DND-41 (cell line): ENCODE results near the gene MRPL11.
A peak's percentile ranks its signal among the peaks of the same experiment; 100 is the strongest.

Experiments used
- ATAC-seq: fragments of 200-7000 bp; cut with Tn5 transposase; 3 replicates; pipeline ENCODE4 v1.9.1; 2021; ENCODE audit warnings: low read depth; ENCODE audit not compliant: insufficient read depth
- DNase-seq: peaks from one replicate; pipeline ENCODE4 v3.0.0-alpha.2; 2020
- H2AFZ ChIP-seq: 2 replicates; pipeline ENCODE4 v1.6.0; 2012; ENCODE audit warnings: low read depth, low read length
- H3K27ac ChIP-seq: 2 replicates; pipeline ENCODE4 v1.5.1; 2012; ENCODE audit warnings: low read length, inconsistent platforms
- H3K27me3 ChIP-seq: fragments of 200-600 bp; sonication (generic); 2 replicates; pipeline ENCODE4 v1.6.0; 2012; ENCODE audit warnings: low read length, mild to moderate bottlenecking, inconsistent platforms; ENCODE audit not compliant: insufficient read depth, poor library complexity
- H3K36me3 ChIP-seq: 2 replicates; pipeline ENCODE4 v1.5.1; 2012; ENCODE audit warnings: low read length, inconsistent platforms; ENCODE audit not compliant: insufficient read depth
- H3K4me1 ChIP-seq: 2 replicates; pipeline ENCODE4 v1.5.1; 2012; ENCODE audit warnings: mild to moderate bottlenecking, low read length; ENCODE audit not compliant: insufficient read depth
- H3K4me2 ChIP-seq: 2 replicates; pipeline ENCODE4 v1.6.0; 2012; ENCODE audit warnings: mild to moderate bottlenecking, moderate library complexity, low read length, inconsistent platforms; ENCODE audit not compliant: insufficient read depth
- H3K4me3 ChIP-seq, 2 experiments: fragments of 200-600 bp in 1 of 2; shearing (Covaris generic) in 1 of 2; 2 replicates each; pipeline ENCODE4 v1.5.1; 2012 to 2016; ENCODE audit warnings: inconsistent platforms in 2 of 2, low read length in 2 of 2, mild to moderate bottlenecking in 2 of 2, low read depth in 1 of 2, moderate library complexity in 1 of 2
- H3K79me2 ChIP-seq: 2 replicates; pipeline ENCODE4 v1.6.0; 2012; ENCODE audit warnings: low read length, inconsistent platforms; ENCODE audit not compliant: insufficient read depth
- H3K9ac ChIP-seq: 2 replicates; pipeline ENCODE4 v1.6.0; 2012; ENCODE audit warnings: low read depth, mild to moderate bottlenecking, inconsistent platforms, low read length, moderate library complexity
- H3K9me3 ChIP-seq: 2 replicates; pipeline ENCODE4 v1.5.1; 2012; ENCODE audit warnings: low read length, moderate library complexity, mild to moderate bottlenecking, inconsistent platforms; ENCODE audit not compliant: insufficient read depth, severe bottlenecking
- H4K20me1 ChIP-seq: 2 replicates; pipeline ENCODE4 v1.6.0; 2012; ENCODE audit warnings: low read length; ENCODE audit not compliant: insufficient read depth
- EZH2 ChIP-seq: IDR thresholded peaks from 3 replicates; pipeline ENCODE4 v1.6.1; 2012; ENCODE audit warnings: borderline replicate concordance, low read depth, mild to moderate bottlenecking, moderate library complexity, low read length, inconsistent platforms; ENCODE audit not compliant: severe bottlenecking
- TF ChIP-seq, protein P1 (sequence below): IDR thresholded peaks from 2 replicates; pipeline ENCODE4 v1.5.1; 2012; ENCODE audit warnings: borderline replicate concordance, low read length, moderate library complexity, mild to moderate bottlenecking; ENCODE audit not compliant: poor library complexity, severe bottlenecking; ENCODE audit errors: extremely low read depth

Gene MRPL11

GRCh38 chr11:66411323-66411722 lies 27.3 kb downstream of the MRPL11 start:
- Histone ChIP-seq H3K4me1 (peaks cover 12% of the 10 kb centered on the region), H3K4me3 (no peak overlapping the region), H3K36me3 (no peaks in the 10 kb centered on the region), H3K27me3 (peaks cover 4% of the 10 kb centered on the region), H2AFZ (no peak overlapping the region), H3K4me2 (no peak overlapping the region), H3K79me2 (no peaks in the 10 kb centered on the region), H3K9ac (no peak overlapping the region), H3K27ac (no peak overlapping the region), H3K9me3 (no peaks in the 10 kb centered on the region), H4K20me1 (peaks cover 16% of the 10 kb centered on the region)
- ATAC-seq (no peak), DNase-seq (no peak)
- no peak for TF ChIP-seq EZH2
- TF ChIP-seq, protein P1, sequence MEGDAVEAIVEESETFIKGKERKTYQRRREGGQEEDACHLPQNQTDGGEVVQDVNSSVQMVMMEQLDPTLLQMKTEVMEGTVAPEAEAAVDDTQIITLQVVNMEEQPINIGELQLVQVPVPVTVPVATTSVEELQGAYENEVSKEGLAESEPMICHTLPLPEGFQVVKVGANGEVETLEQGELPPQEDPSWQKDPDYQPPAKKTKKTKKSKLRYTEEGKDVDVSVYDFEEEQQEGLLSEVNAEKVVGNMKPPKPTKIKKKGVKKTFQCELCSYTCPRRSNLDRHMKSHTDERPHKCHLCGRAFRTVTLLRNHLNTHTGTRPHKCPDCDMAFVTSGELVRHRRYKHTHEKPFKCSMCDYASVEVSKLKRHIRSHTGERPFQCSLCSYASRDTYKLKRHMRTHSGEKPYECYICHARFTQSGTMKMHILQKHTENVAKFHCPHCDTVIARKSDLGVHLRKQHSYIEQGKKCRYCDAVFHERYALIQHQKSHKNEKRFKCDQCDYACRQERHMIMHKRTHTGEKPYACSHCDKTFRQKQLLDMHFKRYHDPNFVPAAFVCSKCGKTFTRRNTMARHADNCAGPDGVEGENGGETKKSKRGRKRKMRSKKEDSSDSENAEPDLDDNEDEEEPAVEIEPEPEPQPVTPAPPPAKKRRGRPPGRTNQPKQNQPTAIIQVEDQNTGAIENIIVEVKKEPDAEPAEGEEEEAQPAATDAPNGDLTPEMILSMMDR = no peak

GRCh38 chr11:66410191-66410590 lies 28.5 kb downstream of the MRPL11 start:
- H3K27ac ChIP-seq = no peak overlapping the region
- H3K9me3 ChIP-seq = no peaks in the 10 kb centered on the region
- peak overlapping the region; percentile 91; the same call in 1 of the 2 replicates for H3K4me2 ChIP-seq
- peaks cover 4% of the 10 kb centered on the region for H3K27me3 ChIP-seq
- ATAC-seq (no peak), DNase-seq (no peak)
- TF ChIP-seq EZH2 = no peak
- TF ChIP-seq, protein P1 = no peak
- H3K4me3 ChIP-seq = no peak overlapping the region
- H3K9ac ChIP-seq = no peak overlapping the region
- H3K36me3 ChIP-seq = no peaks in the 10 kb centered on the region
- H3K79me2 ChIP-seq = no peaks in the 10 kb centered on the region
- H2AFZ ChIP-seq = no peak overlapping the region
- peaks cover 12% of the 10 kb centered on the region for H3K4me1 ChIP-seq
- peaks cover 18% of the 10 kb centered on the region for H4K20me1 ChIP-seq

GRCh38 chr11:66409226-66409625 lies 29.4 kb downstream of the MRPL11 start:
- Histone ChIP-seq H4K20me1 (peaks cover 15% of the 10 kb centered on the region), H3K36me3 (no peaks in the 10 kb centered on the region), H3K79me2 (no peaks in the 10 kb centered on the region), H3K4me1 (peaks cover 12% of the 10 kb centered on the region), H3K4me3 (peak overlapping the region in 1 of 2 experiments; percentile 57; a peak in 3 of 4 replicates), H3K4me2 (peak overlapping the region; percentile 91), H3K9ac (peak overlapping the region; percentile 41), H3K9me3 (no peaks in the 10 kb centered on the region), H2AFZ (no peak overlapping the region), H3K27ac (no peak overlapping the region), H3K27me3 (peaks cover 4% of the 10 kb centered on the region)
- no peak for DNase-seq
- ATAC-seq = no peak
- TF ChIP-seq, protein P1 = no peak
- no peak for TF ChIP-seq EZH2
